ENCODE results near the gene GRIA1. TPM values are rescaled to one million over a fixed set of nuclear protein-coding genes. Genes with fewer than 3 reads are reported as not detected.

Gene GRIA1
- total RNA-seq, 1 experiment from 2014 or later: not detected

DNA sequence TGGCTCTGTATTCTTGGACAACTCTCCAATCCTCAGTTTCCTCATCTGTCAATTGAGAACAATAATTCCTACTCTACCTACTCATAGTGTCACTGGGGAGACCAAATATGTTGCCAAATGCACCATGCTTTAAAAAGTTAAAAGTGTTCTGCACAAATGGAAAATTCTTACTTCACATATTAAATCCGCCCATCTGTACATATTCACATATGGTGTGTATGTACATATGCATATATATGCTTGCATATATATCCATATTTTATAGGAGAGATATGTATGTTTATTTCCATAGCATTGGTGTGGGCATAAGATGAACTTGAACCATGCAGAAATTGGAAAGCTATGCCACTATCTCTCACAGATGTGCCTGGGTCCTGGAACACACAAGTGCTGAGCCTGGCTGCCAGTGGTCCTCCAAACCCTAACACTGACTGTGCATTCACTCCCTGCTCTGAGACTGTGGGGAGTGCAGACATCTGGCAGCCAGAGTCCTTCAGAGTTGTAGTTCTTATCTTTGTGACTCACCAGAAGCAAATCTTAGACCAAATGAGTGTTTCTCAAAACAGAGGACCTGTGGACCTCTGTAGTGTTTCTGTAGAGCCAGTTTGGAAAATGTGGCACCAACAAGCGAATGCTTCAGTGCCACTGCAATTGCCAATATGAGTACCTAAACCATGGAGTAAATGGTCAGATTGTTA is 168.7 kb downstream of the GRIA1 start:
- DNase-seq (ENCODE audit: low read depth): peak; percentile 55

- DNase-seq (ENCODE audit: low read depth): no peak
These were observed 170.4 kb downstream of the GRIA1 start for GRCh38 chr5:153660919-153661318.

GRCh38 chr5:153661897-153662296 is 171.4 kb downstream of the GRIA1 start:
- no peak for DNase-seq (ENCODE audit: low read depth)

- DNase-seq (ENCODE audit: low read depth): no peak
These were observed 179.6 kb downstream of the GRIA1 start for GRCh38 chr5:153670101-153670500.

DNA sequence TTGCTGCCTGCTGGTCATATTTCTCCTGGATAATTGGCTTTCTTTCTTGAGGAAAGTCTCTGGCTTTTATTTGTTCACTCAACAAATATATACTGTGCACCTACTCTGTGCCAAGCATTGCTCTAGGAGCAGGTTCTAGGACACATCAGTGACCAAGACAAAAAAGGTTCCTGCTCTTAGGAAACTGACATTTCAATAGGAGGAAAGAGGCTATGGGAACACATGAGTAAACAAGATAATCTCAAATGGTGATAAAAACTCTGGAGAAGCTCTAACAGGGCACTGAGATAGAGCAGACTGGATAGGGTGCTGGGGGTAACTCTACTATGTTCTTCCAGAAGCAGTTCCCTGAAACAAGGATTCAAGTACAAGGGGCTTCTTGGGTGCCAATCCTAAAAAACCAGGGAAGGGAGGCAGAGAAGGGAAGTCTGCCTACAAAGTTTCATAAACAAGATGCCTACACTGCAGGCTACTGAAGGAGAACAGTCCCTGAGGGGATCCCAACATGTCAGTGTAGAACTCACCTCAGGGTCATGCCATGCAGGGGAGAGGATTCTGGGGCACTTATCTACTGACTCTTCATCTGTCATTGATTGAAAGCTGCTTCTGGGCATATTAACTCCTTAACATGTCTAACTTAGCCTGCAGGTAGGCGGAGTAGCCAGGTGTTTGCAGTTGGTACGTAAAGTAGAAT is 181.3 kb downstream of the GRIA1 start:
- no peak for DNase-seq (ENCODE audit: low read depth)

- no peak for DNase-seq (ENCODE audit: low read depth)
These were observed 182.0 kb downstream of the GRIA1 start for GRCh38 chr5:153672347-153673090.

GRCh38 chr5:153674356-153674755 is 183.9 kb downstream of the GRIA1 start:
- DNase-seq (ENCODE audit: low read depth): no peak

DNA sequence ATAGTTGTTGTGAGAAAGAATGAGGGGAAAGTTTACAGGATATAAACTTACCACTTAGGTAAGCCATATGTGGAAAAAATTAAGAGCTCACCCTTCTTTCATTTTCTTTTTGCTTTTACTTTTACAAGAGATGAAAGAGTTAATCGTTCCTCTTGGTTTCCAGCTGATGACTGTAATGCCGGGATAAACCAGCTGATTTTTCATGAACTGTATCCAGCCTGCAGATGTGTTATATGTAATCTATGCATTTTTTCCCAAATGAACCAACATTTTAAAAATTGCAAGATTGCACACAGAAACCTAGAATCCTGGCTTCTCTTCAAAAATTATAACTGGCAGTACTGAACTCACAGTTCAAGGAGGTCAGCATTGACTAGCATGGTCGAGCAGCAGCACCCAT is 185.9 kb downstream of the GRIA1 start:
- no peak for DNase-seq (ENCODE audit: low read depth)

GRCh38 chr5:153676821-153677220 is 186.4 kb downstream of the GRIA1 start:
- no peak for DNase-seq (ENCODE audit: low read depth)

DNA sequence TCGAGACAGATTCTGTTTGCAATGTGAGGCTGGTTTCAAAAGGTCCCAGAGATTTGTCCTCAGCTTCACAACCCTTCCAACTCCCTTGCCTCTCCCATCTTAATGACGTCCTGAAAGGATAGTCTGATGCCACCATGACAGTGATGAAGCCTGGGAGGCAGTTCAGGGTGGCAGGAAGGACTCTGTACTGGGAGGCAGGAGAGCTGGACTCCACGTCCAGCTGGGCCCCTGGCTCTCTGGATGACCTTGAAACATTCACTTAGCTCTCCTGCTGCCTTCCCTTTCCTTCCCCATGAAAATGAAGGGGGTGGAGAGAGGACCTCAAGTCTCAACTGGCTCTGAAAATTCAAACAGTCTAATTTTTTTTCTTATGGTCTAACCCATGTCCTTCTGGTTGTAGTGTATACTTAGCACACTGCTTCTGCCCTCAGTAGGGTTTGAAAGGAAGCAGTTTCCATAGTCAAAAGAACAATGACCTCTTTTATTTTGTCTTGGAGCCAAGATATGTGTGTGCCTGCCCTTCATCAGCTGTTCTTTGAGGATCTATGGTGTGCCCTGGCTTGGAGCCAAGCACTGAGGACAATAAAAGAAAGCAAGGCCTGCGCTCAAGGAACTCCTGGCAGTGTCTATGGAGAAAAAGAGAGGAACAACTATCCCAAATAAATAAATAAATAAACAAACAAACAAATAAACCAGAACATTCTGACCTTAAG is 188.3 kb downstream of the GRIA1 start:
- DNase-seq (ENCODE audit: low read depth): no peak

GRCh38 chr5:153690236-153690635 is 199.8 kb downstream of the GRIA1 start:
- no peak for DNase-seq (ENCODE audit: low read depth)

DNA sequence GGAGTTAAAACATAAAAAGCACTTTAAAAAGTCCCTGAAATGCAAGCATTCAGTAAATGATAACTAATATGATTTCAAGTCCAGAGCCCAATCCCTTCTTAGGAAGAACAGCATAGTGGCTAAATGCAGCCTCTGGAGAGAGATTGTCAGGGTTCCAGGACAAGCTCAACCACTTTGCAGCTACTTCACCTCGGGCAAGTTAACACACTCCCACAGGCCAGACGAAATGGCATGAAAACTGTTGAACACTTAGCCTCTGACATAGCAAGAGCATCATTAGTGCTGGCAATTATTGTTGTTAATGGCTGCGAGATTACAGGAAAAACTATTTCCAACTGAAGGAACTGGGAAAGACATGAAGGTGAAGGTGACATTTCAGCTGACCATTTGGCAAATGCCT is 205.8 kb downstream of the GRIA1 start:
- DNase-seq (ENCODE audit: low read depth): no peak

DNA sequence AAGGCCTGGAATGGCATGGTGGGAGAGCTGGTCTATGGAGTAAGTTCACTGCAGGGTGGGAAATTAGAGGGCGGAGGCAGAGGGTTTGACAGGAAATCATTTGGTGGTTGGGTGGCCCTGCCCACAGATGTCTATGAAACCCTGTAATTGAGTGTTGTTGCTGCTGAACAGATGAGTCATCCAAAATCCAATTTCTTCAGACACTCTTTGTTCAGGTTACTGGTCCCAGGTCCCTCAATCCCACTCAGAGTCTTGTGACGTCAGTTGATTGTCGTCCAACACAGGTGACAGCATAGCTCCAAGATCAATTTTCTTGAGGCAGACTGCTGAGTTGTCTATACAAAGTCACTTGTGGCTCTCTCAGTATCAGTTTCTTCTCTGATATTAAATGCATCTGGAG is 208.6 kb downstream of the GRIA1 start:
- no peak for DNase-seq (ENCODE audit: low read depth)

- DNase-seq (ENCODE audit: low read depth): no peak
These were observed 210.5 kb downstream of the GRIA1 start for GRCh38 chr5:153700940-153701339.

GRCh38 chr5:153702265-153702664 is 211.8 kb downstream of the GRIA1 start:
- DNase-seq (ENCODE audit: low read depth): no peak

DNA sequence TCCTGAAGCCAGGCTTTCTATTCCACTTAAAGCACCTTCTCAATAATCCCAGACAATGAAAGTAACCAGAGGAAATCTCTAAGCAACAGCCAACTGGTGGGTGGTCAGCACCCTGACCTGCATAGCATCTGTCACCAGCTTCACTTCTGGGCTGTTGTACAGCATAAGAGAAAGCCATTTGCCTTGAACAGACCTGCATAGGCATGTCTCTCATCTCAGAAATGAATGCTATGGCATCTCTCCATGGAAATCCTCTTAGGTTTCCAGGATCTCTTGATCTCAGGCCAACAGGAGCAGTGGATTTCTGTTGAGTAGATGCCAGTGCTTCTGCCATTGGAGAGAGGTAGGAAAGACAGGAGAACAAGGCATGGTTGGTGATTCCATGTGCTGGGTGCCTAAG is 213.6 kb downstream of the GRIA1 start:
- DNase-seq (ENCODE audit: low read depth): no peak

DNA sequence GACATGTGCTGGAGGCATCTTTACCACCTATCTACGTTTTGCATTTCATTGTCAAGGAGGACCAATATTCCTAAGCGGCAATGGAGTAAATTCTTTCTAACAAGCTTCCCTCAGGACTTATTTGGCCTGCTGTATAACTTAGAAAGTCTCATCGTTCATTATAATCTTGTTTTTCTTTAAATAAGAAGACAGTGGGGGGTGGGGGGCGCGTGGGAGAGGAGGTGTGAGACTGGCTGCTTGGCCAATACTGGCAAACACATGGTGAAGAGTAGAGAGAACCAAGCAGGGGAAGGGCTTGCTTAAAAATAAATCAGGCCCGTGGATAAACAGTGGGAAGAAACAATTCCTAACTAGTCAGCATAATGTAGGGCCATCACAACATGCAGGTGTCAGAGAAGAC is 217.2 kb downstream of the GRIA1 start:
- DNase-seq (ENCODE audit: low read depth): no peak

GRCh38 chr5:153711755-153712154 is 221.3 kb downstream of the GRIA1 start:
- no peak for DNase-seq (ENCODE audit: low read depth)

GRCh38 chr5:153712946-153713345 is 222.5 kb downstream of the GRIA1 start:
- no peak for DNase-seq (ENCODE audit: low read depth)

DNA sequence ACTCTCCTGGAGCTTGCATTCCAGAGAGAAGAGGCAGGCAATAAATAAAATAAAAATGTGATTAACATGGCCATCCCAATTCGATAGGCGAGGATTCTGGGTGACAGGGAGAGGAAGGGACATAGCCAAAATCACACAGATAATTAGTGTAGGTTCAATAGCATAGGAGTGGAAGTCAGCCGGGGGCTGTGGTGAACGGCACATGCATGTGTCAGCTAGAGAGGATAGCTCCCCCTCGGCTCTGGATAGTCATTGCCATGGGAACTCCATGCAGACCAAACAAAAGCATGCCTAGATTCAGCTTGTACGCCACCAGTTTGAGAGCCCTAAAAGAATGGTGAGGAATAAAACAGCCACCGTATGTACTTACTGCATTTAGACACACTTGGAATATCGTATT is 223.5 kb downstream of the GRIA1 start:
- DNase-seq (ENCODE audit: low read depth): no peak

DNA sequence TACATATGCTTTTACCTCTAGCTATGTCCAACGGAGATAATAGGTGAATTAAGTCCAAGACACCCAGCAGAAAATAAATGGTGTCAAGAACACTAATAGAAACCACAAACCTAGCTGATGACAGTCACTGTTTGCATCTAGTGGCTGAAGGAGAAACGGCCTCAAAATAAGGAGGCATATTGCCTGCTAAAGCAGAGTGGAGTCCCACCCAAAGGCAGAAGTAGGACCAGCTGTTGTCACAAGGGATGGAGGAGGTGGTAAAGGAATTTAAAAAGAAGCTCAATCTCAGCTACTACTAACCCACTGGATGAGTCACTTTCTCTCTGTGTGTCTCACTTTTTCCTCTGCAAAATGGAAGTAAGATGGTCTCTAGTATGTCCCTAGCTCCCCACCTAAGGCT is 224.3 kb downstream of the GRIA1 start:
- DNase-seq (ENCODE audit: low read depth): peak; percentile 2

GRCh38 chr5:153717287-153717686 is 226.8 kb downstream of the GRIA1 start:
- DNase-seq (ENCODE audit: low read depth): no peak
